NK-92 treated with Interleukin-12 subunit alpha and Interleukin-12 subunit beta, amount 100 ng/mL, for 24 hours (cell line): Measurements from ENCODE around the gene HERC3.

ENCODE experiments used
- DNase-seq: peaks from one replicate; lab custom pipeline; 2025; lab: John Stamatoyannopoulos, UW

The HERC3 gene

DNA sequence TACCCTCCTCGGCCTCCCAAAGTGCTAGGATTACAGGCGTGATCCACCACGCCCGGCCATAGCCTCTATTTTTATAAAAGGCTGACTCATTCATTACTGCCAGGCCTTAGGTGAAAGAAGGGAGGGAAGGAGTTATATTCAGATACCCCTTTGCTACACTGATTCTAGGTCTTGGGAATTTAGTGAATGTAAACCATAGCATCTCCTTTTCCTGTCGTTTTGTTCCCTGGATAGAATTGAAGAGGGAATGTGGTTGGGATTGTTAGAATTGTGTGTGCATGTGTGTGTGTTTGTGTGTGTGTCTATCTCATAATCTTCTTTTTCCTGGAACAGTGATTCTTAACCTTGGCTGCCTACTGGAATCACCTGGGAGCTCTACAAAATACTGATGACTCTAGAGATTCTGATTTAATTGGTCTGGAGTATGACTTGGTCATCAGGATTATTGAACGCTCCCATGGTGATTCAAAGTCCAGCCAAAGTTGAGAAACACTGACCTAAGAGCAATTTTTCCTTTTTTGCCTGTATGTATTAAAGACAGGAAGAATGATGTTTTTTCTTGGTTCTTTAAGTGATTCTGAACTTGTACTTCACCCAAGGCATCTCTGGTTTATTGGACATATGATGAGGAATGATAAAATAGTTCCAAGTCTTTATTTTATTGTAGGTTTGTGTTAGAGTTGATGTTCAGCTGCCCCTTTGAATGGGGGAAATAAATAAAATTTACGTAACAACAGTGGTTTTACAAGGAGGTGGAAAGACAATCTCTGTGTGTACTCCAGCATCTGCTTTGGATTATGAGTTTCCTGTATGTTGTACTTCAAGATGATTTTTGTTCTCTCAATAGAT, 68.4 kb downstream of the HERC3 start:
- no peak for DNase-seq

DNA sequence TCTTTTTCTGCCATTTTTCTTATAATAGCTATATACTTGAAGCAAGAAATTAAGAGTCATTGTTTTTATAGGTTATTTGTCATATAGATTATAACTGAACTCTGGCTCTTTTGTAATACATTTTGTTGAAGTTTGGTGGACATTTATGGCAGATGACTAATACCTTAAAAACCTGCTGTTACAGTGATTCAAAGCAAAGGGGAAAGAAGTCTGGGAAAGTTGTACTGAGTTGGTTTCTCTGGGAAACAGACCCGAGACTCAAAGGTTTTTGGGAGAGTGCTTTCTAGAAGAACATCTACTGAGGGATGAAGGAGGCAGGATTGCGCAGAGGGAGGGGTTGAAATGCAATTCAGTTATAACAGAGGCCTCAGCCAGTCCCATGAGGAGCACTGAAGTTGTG, 69.5 kb downstream of the HERC3 start:
- no peak for DNase-seq

DNA sequence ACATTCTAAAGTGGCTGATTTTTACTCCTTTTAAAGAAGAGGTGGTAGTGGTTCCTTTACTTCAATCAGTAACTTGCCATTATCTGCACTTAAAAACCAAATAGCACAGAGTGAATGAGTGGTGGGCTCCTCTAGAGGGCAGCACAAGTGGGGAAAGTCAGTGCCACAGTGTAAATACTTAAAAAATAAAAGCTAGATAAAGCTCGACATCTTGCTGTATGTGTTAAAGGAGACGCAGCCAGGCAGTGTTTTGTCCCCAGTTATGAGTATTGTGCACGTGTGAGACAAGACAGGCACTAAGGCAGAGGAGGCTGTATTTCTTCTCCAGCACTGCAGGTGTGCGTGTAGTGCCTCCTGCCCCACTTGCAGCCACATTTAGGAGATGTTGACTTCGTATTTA, 80.7 kb downstream of the HERC3 start:
- DNase-seq = no peak

DNA sequence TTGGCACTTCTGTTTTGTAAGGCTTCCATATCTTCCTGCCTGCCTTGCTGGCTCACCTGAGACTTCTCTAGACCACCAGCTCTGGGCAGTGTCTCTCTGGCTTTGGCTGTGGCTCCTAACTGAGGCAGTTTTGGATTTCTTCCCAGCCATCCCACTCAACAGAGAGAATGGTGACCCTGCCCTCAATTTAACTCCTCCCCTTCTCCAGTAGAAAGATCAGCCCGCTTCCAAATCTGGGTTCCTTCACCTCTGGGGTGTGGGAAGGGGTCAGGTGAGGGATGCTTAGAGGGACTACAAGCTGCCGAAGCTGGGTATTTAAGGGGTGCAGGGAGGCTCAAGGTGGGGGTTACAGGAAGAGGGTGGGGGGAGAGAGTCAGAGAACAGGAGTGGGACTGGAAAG, 81.6 kb downstream of the HERC3 start:
- no peak for DNase-seq

DNA sequence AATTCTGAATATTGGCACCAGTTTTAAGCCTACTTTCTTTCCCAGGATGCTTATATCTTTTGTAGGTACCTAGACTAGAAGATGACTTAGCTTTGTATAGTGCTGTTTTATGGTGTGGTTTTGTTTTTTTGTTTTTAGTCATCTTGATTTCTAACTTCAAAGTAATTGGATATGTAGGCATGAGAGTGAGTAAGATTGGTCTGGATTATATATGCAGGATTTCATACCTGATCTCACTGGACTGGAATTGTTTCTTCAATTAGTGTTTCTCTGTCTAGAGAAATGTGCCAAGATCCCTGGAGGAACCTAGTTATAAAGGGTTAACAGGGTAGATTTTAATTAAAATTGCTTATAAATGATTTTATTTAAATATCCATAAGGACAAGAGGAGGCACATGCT, 82.3 kb downstream of the HERC3 start:
- no peak for DNase-seq

DNA sequence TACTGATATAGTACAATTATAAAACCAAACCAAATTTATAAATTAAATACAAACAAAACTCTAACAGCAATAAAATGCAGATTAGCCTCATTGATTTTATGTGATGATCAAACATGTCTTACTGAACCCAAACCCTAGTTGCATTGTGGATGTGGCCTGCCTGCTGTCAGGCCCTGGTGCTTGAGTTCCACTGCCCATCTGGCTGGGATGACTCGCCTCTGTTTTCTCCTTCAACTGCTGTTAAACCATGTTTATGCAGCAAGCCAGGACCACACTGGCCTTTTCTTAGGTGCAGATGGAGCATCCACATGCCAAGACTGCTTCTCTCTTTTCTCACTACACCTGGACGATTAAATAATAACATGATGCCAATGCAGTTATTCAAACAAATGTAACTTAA, 82.7 kb downstream of the HERC3 start:
- no peak for DNase-seq

DNA sequence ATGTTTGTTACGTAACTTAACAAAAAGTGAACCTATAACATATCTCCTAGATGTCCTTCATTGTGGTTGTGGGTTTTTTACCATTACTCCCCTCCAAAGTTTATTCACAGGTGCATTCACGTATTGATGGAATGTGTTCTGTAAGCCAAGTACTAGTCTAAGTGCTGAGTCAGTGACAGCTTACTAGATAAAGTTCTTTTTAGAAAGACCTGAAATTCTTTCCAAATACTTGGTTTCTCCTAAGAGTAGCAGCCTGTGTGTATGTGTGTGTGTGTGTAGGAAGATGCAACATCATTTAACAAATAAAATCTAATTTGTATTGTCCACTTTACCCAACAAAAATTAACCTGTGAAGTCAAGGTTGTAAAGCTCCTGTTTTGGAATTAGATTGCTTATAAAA, 83.3 kb downstream of the HERC3 start:
- DNase-seq = no peak

DNA sequence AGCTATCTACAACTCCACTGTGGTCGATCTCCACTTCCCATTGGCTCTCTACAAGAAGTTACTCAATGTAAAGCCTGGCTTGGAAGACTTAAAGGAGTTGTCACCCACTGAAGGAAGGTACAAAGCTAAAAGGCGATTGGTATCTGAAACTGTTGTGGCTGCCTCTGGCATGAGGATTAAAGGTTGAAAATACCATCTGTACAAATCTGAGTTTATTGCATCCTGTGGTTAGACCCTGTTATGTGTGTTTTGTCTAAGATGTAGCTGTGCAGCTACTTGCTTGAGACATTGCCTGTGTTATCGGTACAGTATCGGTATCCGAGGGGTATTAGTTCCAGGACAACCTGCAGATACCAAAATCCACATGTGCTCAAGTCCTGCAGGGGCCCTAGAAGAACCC, 88.9 kb downstream of the HERC3 start:
- DNase-seq = no peak

DNA sequence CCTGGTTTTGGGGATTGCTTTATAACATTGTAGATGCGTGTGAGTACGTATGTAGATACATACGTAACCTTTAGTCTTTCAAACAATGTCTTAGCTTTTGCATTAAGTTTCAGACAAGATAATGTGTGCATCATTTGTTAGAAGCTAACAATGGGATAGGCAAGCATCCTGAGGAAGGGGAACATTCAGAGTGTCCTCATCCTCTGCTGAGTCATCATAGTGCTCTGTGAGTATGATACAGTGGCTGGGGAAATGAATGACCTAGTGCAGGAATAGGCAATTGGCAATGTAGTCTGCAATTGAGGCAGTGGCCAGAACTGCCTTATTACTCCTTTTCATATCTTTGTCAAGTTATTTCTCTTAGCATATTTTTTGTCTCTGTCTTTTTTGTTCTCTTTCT, 98.1 kb downstream of the HERC3 start:
- no peak for DNase-seq

DNA sequence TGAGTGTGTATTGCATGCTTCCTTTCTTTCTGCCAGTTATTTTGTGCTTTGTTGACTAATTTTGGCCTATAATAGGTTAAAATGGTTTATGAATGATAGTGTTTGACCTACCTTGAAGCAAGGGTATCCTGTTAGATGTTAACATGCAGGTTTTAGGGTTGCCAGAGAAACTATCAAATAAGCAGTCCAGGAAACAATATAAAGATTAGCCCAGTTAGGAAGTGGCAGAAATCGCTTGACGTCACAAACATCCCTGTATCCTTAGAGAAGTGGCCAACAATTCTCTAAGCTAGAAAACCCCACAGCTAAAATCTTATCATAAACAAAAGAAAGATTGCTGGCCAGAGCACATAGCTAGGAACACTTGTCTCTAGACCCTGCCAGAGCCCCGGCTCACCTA, 101.5 kb downstream of the HERC3 start:
- DNase-seq = no peak

DNA sequence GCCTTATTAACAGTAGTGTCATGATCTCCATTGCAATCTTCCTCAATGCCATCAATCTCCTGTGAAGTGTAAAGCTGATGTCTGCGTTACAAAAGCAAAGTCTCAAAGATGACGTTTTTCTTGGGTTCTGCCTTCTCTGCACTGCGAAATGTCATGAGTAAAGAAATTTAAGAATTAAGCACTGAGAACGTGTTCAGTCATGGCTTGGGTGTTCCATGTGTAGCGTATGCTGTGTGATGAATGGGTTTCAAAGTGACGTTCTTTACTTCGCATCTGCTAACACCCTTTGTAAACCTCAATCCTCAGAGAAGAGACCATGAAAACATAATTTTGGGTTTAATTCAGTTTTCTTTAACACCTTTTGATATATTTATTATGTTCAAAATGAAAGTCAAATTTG, 104.3 kb downstream of the HERC3 start:
- DNase-seq = no peak

DNA sequence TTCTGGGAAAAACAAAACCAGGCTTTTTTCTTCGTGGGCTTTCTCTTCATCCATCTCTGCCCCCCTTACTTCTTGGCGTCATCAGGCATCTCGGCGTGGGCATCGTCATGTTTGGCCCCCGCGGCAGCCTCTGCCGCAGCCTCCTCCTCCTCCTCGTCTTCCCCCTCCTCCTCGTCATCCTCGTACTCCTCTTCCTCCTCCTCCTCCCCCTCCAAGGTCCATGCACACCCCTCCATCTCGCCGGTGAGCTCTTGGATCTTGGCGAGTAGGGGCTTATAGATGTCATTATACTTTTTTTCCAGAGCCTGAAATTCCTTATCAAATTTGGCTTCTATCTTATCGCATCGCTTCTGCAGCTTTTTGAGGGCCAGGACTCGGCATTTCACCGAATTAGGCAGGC, 104.9 kb downstream of the HERC3 start:
- DNase-seq = no peak

DNA sequence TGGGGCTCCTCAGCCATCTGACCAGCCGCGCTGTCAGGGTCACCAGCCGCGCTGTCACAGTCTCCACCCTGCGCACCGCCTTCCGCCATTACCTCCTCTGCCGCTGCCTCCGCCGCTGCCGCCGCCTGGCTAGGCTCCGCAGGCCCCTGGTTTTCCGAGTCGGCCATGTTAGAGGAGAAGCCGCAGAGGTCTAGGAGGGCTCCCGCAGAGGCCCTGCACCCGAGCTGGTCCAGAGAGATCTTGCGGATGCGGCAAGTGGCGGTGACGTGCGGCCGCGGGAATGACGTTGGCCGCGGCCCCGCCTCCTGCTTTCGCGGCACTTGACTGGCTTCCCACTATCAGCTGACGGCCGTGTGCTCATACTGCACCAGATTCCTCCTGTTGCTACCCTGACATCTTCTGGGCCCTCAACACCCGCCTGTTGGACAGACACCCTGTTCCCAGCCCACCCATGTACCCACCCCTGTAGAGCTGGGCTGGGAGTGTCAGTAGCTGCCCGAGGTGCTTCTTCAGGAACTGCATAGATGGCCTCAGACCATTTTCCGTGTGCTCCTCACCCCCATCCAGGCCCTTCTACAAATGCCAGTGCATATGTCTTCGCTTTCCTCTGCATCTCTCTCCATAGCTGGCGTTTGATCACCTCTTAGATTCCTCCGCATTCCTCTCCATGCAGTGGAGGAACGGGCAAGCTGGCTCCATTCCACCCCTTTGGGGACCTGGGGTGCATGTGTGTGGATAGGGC, 105.5 kb downstream of the HERC3 start, which contains the start of gene NAP1L5:
TSS of gene NAP1L5 (minus strand) at position 242 of the 742 bp plus-strand sequence. CDS start at position 167, 75 bp downstream.
- DNase-seq = no peak

DNA sequence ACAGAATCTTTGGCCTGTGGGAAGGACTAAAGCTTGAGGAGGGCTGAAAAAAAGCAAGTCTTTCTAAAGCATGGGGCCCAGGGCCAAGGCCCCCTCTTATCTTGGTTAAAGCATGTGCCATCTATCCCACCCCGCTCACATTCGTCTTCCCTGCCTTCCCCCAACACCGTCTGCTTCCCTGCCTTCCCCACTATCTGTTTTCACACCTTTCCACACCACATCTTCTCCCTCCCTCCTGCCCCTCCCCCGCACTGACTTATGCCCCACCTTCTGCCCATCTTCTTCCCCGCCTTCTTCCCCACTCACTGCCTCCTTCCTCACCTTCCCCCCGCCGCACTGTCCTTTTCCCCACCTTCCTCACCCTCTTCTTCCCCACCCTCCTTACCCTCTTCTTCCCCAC, 106.2 kb downstream of the HERC3 start:
- DNase-seq = no peak

DNA sequence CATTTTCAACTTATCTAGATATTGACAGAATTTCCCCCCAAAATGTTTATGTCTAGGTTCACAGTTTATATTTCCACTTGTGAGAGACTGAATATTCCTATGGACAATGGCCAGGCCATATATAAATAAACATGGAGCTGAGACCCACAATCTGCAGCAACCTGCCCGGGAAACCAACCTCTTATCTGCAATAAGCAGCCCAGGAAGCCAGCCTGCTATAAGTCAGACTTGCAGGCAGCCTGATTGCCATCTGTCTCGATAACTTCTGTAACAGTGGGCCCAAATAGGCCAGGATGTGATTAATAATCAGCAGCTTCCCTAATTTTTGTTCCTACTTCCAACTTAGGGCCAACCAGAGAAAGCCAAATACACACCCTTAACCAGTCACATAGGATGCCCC, 110.5 kb downstream of the HERC3 start:
- no peak for DNase-seq

DNA sequence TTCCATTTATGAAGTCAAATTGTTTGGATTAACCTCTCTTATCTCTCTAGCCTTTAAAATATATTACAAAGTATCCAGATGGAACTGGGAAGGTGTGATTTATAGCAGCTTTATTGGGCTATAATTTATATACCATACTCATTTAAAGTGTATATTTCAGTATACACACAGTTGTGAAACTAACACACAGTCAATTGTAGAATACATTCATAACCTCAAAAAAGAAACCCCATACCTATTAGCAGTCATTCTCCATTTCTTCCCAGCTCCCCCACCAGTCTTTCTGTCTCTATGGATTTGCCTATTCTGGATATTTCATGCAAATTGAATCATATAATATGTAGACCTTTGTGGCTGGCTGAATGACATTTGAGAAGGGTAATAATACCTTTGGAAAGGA, 112.9 kb downstream of the HERC3 start:
- DNase-seq = no peak

DNA sequence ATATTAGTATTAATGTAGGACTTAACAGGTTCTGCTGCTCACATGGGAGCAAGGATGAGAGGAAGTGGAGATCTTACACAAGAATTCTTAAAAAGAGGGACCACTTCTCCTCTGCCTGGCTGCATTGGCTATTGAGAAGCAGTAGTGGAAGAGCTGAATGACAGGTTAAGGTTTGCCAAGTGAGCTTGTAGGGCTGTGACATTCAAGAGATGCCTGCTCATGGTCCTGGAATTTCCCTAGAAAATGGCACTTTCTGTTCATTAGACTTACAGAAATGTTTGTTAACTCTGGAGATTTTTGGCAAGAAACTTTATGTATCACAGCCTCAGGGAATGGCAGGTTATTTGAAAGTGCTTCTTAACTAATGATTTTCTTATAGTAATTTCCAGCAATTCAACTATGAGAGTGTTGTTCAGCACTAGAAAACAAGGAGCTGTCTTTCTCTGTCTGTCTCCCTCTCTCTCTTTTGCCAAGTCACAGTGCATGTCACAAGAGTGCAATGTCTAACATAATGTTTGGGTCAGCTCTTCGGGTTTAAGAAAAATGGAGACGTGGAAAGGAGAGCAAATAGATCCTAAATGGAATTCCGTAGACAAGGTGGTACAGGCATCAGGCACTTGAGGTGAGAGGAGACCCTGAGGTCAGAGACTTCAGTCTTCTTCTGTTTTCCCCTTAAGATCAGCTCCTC, 113.7 kb downstream of the HERC3 start:
- DNase-seq = no peak

DNA sequence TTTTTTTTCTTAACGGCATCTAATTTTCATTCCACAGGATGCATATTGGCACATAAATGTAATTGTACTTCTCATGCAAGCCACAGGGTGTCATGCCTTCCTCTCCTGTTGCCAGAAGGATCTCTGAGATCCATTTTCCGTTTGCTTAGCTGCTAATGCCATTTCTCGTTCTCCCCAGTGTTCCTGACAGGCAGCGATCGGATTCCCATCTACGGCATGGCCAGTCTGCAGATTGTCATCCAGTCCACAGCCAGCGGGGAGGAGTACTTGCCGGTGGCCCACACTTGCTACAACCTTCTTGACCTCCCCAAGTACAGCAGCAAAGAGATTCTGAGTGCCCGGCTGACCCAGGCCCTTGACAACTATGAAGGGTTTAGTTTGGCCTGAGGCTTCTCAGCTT, 114.3 kb downstream of the HERC3 start:
- no peak for DNase-seq

DNA sequence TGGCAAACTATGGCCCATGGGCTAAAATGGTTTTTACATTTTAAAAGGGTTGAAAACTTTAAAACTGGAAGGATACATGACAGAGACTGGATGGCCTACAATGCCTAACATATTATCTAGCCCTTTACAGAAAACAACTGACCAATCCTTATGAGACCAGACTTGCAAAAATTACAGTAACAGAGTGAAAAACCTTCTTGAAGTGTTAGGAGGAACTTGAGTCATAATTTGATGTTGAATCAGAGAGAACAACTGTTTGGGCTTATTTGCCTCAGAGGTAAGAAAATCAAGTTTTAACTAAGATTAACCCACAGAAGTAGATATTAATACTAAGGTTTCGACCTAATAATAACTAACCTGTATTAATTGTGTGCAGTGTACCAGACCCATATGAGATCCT, 117.7 kb downstream of the HERC3 start:
- DNase-seq = no peak

DNA sequence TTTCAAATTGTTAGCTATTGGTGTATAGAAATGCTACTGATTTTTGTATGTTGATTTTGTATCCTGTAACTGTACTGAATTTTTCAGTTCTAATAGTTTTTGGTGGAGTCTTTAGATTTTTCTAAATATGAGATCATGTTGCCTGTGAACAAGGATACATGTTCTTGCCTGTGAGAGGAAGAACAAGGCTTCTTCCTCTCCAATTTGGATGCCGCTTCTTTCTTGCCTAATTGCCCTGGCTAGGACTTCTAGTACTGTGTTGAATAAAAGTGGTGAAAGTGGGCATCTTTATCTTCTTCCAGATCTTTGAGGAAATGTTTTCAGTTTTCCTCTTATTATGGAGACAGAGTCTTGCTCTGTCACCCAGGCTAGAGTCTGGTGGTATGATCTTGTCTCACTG, 121.5 kb downstream of the HERC3 start:
- DNase-seq = no peak

DNA sequence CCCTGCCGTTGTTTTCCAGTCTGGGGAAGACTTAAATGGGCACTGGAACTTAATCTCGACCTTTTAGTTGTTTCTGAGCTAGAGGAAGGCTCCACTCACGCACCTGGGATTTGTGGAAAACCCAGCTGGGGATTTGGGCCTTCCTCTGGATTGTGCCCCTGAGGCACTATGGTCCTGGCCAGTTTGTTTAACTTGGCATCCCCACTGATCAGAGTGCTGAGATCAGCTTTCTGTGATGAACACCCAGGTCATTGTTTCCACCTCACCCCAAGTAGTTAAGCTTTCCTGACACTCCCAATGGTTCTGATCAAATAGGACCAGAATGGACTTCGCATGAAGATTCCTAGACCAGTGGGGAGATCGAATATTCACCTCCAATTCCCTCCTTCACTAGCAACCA, 125.8 kb downstream of the HERC3 start:
- DNase-seq = no peak

DNA sequence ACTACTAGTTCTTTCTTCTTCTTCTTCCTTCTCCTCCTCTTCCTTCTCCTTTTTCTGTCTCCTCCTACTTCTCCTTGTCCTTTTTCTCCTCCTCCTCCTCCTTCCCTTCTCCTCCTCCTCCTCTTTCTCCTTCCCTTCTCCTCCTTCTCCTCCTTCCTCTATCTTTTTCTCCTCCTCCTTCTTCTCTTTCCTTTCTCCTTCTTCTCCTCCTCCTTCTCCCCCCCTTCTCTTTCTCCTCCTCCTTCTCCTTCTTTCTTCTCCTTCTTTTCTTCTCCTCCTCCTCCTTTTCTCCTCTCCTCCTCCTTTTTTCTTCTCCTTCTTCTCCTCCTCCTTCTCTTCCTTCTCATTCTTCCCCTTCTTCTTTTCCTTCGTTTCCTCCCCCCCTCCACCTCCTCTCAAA, 127.1 kb downstream of the HERC3 start:
- no peak for DNase-seq
